CD1c-positive myeloid dendritic cell (primary cell): ENCODE results near the gene SLC27A2.

Experiments
- DNase-seq: peaks from one replicate; pipeline ENCODE4 v3.0.0-alpha.2; 2016; ENCODE audit errors: extremely low spot score

Gene SLC27A2

DNA sequence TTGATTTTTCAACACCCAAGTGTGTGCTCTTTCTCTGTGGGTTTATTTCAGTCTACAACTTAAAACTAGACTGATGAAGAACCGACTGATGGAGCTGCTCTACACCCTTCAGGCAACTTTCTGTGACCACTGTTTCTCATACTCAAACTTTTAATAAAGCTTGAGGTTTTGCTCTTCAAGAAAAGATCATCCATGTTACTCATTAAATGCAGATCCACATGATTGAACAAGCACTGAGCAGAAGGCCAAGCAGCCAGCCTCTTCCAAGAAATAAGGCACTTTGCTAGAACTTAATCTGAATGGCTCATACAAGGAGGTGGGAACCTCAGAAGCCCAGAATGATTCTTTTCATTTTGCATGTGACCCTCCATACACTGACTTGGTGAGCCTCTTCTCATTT, 8.7 kb downstream of the SLC27A2 start:
- DNase-seq = no peak

GRCh38 chr15:50192164-50192563, 10.2 kb downstream of the SLC27A2 start:
- no peak for DNase-seq

GRCh38 chr15:50192926-50193620, 11.1 kb downstream of the SLC27A2 start:
- no peak for DNase-seq

- DNase-seq = no peak
Observed at GRCh38 chr15:50202003-50202402, 20.0 kb downstream of the SLC27A2 start.

DNA sequence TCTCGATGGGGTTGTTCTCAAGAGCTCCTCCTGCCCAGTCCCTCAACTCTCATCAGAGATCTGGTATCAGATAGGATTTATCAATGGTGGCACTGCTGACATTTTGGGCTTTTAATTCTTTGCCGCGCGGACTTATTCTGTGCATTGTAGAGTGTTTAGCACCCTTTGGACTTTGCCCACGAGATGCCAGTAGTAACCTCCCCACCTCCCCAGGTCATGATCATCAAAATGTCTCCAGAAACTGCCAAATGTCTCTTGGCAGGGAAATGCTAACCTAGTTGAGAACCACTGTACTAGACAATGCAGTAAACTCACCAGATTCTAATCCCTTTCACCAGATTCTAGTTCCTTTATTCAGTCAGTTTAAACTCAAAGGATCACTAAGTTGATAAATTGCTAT, 24.0 kb downstream of the SLC27A2 start:
- no peak for DNase-seq

- DNase-seq = no peak
Observed at GRCh38 chr15:50209809-50210208, 27.8 kb downstream of the SLC27A2 start.

GRCh38 chr15:50210462-50211157, 28.6 kb downstream of the SLC27A2 start:
- no peak for DNase-seq

DNA sequence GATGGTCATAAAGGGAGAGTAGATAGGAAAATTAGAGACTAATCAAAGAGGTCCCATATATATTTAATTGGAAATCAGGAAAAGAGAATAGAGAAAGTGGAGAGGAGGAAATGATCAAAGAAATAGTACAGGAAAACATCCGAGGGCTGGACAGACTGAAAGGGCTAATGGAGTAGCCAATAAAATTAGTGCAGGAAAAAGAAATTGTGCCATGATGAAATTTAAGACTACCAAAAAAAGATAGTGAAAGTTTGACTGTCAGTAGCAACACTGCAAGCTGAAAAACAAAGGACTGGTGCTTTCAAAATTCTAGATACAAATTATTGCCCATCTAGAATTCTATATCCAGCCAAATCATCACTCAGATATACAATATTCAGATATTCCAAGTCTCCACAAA, 36.3 kb downstream of the SLC27A2 start:
- DNase-seq = no peak

GRCh38 chr15:50218691-50219090, 36.7 kb downstream of the SLC27A2 start:
- no peak for DNase-seq

GRCh38 chr15:50219820-50220219, 37.8 kb downstream of the SLC27A2 start:
- DNase-seq = no peak

DNA sequence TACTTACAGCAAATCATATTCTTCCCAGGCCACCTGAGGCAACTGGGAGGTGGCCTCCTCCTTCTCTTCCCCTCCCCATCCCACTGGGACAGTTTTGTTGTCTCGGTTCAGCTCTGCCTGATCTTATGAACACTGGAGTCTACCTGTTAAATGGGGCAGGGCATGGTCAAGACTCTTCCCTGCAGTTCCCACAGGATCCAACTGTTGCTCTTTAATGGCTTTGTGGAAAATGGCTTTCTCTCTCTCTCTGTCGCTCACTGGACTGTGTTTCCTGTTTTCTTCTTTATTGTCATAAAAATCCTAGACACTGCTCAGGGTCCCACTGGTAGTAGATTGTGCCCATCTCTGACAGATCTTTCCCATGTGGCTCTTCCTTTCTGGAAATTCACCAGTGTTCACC, 40.2 kb downstream of the SLC27A2 start:
- DNase-seq = no peak

- DNase-seq = no peak
Observed at GRCh38 chr15:50224606-50225005, 42.6 kb downstream of the SLC27A2 start.

- no peak for DNase-seq
Observed at GRCh38 chr15:50225057-50225456, 43.1 kb downstream of the SLC27A2 start.

- DNase-seq = no peak
Observed at GRCh38 chr15:50225938-50226337, 43.9 kb downstream of the SLC27A2 start.

- DNase-seq = no peak
Observed at GRCh38 chr15:50227076-50227475, 45.1 kb downstream of the SLC27A2 start.

DNA sequence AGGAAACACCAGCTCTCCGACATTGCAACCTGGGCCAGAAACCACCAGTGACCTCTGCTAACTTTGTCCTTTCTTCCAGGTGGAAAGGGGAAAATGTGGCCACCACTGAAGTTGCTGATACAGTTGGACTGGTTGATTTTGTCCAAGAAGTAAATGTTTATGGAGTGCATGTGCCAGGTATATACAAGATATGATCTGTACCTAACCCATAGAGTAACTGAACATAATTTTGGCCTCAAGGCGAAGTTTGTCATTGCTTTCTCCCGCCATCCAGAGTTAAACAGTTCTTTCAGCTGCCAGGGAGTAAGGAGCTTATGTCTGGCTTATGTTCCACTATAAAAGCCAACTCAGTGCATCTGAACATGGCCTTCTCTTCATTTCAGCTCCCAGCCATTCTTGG, 46.9 kb downstream of the SLC27A2 start:
- no peak for DNase-seq

DNA sequence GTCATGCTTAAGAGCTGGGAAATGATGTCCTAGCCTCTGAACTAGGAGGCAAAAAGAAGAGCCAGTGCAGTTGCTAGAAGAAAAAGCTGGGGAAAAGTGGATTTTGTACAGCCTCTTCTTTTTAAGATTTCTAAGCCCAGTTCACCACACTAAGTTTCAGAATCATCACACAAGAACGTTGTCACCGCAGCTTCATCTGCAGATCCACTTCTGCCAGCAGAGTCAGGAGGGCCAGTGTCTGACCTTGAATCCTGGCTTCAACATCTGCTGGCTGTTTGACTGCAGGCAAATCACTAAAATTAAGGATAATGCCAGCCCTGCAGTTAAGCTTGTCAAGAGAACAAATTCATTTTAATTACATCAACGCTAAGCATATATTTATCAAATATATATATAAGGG, 47.3 kb downstream of the SLC27A2 start:
- no peak for DNase-seq

- DNase-seq = no peak
Observed at GRCh38 chr15:50231761-50232160, 49.8 kb downstream of the SLC27A2 start.

- DNase-seq = no peak
Observed at GRCh38 chr15:50232791-50233190, 50.8 kb downstream of the SLC27A2 start.

DNA sequence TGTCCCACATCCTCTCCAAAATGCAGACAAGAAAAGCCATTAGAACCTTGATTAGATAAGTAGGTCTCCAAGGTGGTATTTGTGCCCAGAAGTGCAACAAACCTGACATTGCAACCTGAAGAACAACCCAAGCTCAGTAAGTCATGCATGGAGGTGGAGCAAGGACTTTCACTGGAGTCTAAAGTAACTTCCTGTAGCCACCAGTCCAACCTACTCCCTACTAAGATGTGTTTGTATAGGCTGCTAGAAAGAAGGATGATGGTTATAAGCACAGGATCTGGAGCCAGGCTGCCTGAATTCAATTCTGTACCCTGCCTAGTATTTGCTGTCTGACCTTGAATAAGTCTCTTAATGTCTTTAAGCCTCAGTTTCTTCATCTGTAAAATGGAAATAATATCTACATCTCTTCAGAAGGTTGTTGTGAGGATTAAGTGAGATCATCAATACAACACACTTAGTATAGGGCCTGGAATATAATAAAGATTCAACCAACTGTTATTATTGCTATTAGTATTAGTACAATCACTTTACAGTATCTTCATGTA, 51.3 kb downstream of the SLC27A2 start:
- DNase-seq = no peak

DNA sequence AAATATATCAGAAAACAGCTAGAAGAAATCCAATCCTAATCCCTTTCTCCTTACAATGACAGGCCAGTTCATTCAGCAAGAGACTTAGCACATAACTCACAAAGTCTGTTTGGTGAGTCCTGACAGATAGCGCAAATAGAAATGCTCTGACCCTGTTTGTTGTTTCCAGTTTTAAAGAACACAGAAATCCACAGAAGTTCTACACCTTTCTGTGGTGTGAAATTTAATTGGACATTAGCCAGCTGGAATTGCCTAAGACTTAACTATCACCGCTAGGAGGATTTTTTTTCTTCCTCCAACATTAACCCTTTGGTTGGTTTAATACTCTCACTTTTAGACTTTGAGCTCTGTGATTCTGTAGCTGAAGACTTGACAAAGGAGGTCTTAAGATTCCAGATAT, 52.8 kb downstream of the SLC27A2 start:
- no peak for DNase-seq

GRCh38 chr15:50235794-50236193, 53.8 kb downstream of the SLC27A2 start:
- no peak for DNase-seq

DNA sequence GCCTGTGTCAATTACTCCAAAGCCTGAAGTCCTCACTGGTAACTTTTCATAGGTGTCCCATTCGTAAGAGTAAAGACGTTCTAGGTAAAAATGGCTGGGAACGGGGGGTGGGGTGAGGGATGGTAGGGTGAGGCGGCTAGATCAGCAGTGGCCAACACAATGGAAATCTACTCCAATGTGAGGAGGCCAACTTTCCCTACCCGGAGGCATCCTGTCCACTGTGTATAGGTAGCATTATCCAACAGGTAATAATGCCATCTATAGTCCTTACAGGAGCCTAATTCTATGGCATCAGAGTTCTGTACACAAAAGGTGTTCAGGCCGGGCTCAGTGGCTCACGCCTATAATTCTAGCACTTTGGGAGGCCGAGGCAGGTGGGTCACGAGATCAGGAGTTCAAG, 54.4 kb downstream of the SLC27A2 start:
- DNase-seq = no peak
